ENCODE measurements around the gene NEMP1.
"Not testable (repeated sequence)": the region's sequence is repeated elsewhere in the genome, so short reads cannot be mapped to it uniquely, and the experiment has no call there.

The NEMP1 gene

GRCh38 chr12:57029457-57029856, 49.1 kb downstream of the NEMP1 start:
- DNase-seq (ENCODE audit: low spot score) = no peak

DNA sequence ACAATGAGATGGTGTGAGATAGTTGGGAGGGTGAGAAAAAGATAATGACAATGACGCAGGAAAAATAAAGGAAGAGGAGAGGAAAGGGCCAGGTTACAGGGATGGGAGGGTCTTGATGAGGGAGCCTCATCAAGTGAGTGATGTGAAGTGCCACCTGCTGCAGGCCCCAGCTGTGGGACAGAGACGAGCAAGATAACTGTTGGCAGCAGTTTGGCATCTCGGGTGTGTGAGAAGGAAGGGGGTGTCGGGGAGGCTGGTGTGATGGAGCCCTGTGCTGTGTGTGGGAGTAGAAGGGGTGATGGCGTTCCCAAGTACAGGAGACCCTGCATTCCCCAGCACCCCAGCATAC, 50.8 kb downstream of the NEMP1 start:
- DNase-seq (ENCODE audit: low spot score) = no peak

GRCh38 chr12:57027011-57027804, 51.4 kb downstream of the NEMP1 start:
- DNase-seq (ENCODE audit: low spot score) = peak; percentile 84

DNA sequence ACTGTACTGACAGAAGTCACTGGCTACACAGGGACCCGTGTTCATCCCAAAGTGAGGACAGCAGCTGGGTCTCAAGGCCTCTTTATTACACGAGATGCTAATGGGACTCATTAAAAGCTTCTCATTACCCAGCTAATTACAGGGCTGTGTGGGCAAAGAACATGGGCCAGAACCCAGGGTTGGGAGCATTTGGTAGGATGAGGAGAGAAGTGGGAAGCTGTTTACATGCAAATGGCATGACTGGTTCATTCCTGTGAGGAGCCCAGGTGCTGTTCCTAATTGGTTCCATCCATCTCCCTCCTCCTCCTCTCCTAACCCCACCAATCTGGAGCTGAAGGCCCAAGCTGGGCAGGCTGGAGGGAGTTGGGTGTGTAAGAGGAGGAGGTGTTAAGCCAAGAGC, 53.4 kb downstream of the NEMP1 start:
- no peak for DNase-seq (ENCODE audit: low spot score)

- DNase-seq (ENCODE audit: low spot score) = not testable (repeated sequence)
Observed at GRCh38 chr12:57022324-57022723, 56.3 kb downstream of the NEMP1 start.

- no peak for DNase-seq (ENCODE audit: low spot score)
Observed at GRCh38 chr12:57019983-57020719, 58.4 kb downstream of the NEMP1 start.

- no peak for DNase-seq (ENCODE audit: low spot score)
Observed at GRCh38 chr12:57018906-57019305, 59.7 kb downstream of the NEMP1 start.

- DNase-seq (ENCODE audit: low spot score) = not testable (repeated sequence)
Observed at GRCh38 chr12:57018353-57018752, 60.2 kb downstream of the NEMP1 start.

DNA sequence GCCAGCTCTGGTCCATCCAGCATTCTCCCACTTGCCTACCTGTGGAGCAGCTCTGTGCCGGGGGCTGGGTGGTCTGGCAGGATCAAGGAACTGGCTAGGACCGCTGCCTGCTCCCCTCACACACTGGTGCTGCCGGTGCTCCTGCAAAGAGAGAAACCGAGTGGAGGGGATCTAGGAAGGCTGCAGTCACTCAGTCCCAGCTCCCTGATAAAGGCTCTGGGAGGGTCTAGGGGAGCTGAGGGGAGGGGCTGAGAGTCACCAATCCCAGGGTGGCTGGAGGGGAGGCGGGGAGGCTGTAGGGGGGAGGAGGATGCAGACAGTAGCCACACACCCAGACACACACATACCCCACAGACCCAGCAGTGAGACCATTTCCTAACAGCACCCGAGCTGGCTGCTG, 62.2 kb downstream of the NEMP1 start, which contains the start of gene TAC3:
TAC3 (minus strand) TSS at position 182 of the 400 bp plus-strand sequence. CDS start 732 bp downstream, outside the sequence.
- DNase-seq (ENCODE audit: low spot score) = peak; percentile 76

- no peak for DNase-seq (ENCODE audit: low spot score)
Observed at GRCh38 chr12:57012600-57013465, 65.8 kb downstream of the NEMP1 start.

- DNase-seq (ENCODE audit: low spot score) = no peak
Observed at GRCh38 chr12:57011438-57012424, 66.9 kb downstream of the NEMP1 start.

GRCh38 chr12:57010627-57011247, 67.9 kb downstream of the NEMP1 start:
- no peak for DNase-seq (ENCODE audit: low spot score)

GRCh38 chr12:57009949-57010626, 68.5 kb downstream of the NEMP1 start:
- DNase-seq (ENCODE audit: low spot score) = no peak

DNA sequence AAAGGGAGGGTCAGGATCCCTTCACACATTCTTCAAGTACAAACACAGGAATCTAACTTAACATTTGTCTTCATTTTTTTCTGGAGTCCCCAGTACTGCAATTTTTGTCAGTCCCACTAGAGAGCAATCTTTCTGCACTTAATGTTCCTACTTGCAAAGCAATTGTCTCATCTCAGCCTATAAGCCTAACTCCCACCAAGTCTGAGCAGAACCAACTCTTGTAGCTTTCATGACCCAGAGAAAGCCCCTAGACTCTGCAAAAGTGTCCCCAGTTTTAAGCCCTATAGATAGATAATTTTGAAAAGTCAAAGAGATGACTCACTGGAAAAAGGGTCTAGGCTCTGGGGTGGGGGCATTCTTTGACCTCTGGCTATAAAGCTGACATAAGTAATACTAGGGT, 70.4 kb downstream of the NEMP1 start:
- DNase-seq (ENCODE audit: low spot score) = peak; percentile 74

GRCh38 chr12:57006809-57007475, 71.6 kb downstream of the NEMP1 start:
- DNase-seq (ENCODE audit: low spot score) = no peak

GRCh38 chr12:57005980-57006808, 72.4 kb downstream of the NEMP1 start, which contains the start of gene ZBTB39:
TSS of gene ZBTB39 (minus strand) at chr12:57006546. CDS start at chr12:57004917, 1,629 bp downstream.
- DNase-seq (ENCODE audit: low spot score) = peak; percentile 54

Data from SK-N-DZ (cell line).